Measurements from ENCODE around the gene TSC22D3. TPM values are rescaled to one million over a fixed set of nuclear protein-coding genes. Genes with fewer than 3 reads are reported as not detected.
"Not testable (repeated sequence)": the region's sequence is repeated elsewhere in the genome, so short reads cannot be mapped to it uniquely, and the experiment has no call there.

TSC22D3 gene
- total RNA-seq (2021; fragmentation: NEBNext Ultra II Directional; extraction: Animal tissue kit (Norgen Biotek cat#: 25700)), result 10 to 100 TPM; 11.0 to 17.8 (median 12.2) TPM
- long read RNA-seq, transcript TSC22D3-205 (3 exons, 1,812 nt), result major isoform, 10 of 20 reads
- long read RNA-seq, transcript TSC22D3-206 (3 exons, 2,027 nt), result minor isoform, 7 of 20 reads
- long read RNA-seq, partial matches to known transcripts, result 0 of 20 reads
- long read RNA-seq, other reads (novel, unspliced or antisense), result 1 of 20 reads

DNA sequence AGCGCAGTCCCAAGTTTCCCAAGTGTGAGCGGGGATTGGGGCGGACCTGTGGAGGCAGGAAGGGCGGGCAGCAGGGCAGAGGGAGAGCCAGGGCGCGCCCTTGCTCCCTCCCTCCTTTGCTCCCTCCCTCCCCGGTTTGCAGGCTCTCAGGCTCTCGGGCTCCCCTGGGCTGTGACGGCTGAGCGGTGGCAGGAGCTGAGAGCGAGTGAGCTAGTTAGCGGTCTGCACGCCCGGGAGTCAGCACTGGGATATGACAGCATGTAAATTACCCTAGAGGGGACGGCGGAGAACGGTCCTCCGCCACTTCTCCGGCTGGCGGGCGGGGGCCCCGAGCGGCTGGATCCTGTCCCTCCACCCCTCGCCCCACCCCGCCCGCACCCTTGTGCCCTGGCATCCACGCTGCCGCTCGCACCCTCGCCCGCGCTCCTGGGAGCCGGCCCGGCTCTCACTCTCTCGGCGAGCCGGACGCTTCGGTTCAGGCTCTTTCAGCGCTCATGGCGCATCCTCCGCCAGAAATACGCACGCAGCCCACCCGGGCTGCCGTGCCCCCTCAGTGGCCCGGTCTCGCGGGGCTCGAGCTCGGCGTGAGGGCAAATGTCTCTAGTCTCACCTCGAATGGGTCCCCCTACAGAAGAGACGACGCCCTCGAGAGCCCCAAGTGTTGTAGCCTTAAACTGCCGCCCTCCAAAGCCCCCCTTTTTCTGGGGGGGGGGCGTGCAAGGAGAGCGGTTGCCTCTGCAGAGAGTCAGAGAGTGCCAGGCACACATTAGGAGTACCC lies at the start of gene TSC22D3:
TSC22D3 (minus strand) TSS at position 54 of the 778 bp plus-strand sequence. CDS start 368 bp downstream, outside the sequence.
- H3K27ac Mint-ChIP-seq, result no peak within 1 kb of the TSS
- no peak; the same call in 1 of the 2 replicates for TF ChIP-seq CTCF (IDR thresholded peaks at IDR 0.05)
- DNase-seq, result peak; percentile 61
- H3K9me3 Mint-ChIP-seq, result no peaks in the 10 kb centered on the region
- H3K4me1 Mint-ChIP-seq (ENCODE audit: low read depth), result peaks cover 12% of the 10 kb centered on the region
- H3K36me3 Mint-ChIP-seq (ENCODE audit: low read depth), result no peaks in the 10 kb centered on the region
- peak within 1 kb of the TSS; percentile 87 for H3K4me3 Mint-ChIP-seq
- peaks cover 1% of the 10 kb centered on the region for H3K27me3 Mint-ChIP-seq (ENCODE audit: insufficient read depth)

- Mint-ChIP-seq H3K27ac (no peak overlapping the region; the same call in 1 of the 2 replicates), H3K27me3 (ENCODE audit: insufficient read depth) (no peaks in the 10 kb centered on the region; the same call in 1 of the 2 replicates), H3K4me1 (ENCODE audit: low read depth) (peaks cover 42% of the 10 kb centered on the region), H3K9me3 (peaks cover 13% of the 10 kb centered on the region), H3K36me3 (ENCODE audit: low read depth) (no peaks in the 10 kb centered on the region), H3K4me3 (peak overlapping the region; percentile 48)
- no peak for TF ChIP-seq CTCF (IDR thresholded peaks at IDR 0.05)
- peak; percentile 55 for DNase-seq
Observed at GRCh38 chrX:107823456-107823855, 47.9 kb upstream of the TSC22D3 start.

- Mint-ChIP-seq H3K9me3 (peaks cover 13% of the 10 kb centered on the region), H3K4me3 (no peak overlapping the region), H3K36me3 (ENCODE audit: low read depth) (no peaks in the 10 kb centered on the region), H3K4me1 (ENCODE audit: low read depth) (peaks cover 40% of the 10 kb centered on the region), H3K27me3 (ENCODE audit: insufficient read depth) (no peaks in the 10 kb centered on the region; the same call in 1 of the 2 replicates), H3K27ac (no peak overlapping the region)
- DNase-seq, result no peak
- TF ChIP-seq CTCF (IDR thresholded peaks at IDR 0.05), result no peak
Observed at GRCh38 chrX:107823042-107823441, 47.5 kb upstream of the TSC22D3 start.

DNA sequence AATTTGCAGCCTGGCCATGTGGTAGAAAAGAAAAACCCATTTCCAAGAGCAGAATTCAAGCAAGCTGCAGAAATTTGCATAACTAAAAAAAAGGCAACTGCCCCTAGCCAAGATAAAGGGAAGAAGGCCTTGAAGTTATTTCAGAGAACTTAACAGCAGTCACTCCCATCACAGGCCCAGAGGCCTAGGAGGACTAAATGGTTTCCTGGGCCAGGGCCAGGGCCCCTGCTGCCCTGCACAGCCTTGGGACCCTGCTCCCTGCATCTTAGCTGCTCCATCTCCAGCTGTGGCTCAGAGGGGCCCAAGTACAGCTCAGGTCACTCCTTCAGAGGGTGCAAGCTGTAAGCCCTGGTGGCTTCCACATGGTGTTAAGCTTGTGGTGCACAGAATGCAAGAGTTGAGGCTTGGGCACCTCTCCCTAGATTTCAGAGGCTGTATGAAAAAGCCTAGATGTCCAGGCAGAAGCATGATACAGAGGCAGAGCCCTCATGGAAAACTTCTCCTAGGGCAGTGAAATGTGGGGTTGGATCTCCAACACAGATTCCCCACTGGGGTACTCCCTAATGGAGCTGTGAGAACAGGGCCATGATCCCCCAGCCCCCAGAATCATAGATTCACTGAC lies 43.4 kb upstream of the TSC22D3 start:
- H3K4me3 Mint-ChIP-seq, result no peak overlapping the region
- peaks cover 2% of the 10 kb centered on the region for H3K27me3 Mint-ChIP-seq (ENCODE audit: insufficient read depth)
- no peak overlapping the region for H3K27ac Mint-ChIP-seq
- peaks cover 13% of the 10 kb centered on the region for H3K9me3 Mint-ChIP-seq
- DNase-seq, result no peak
- no peak for TF ChIP-seq CTCF (IDR thresholded peaks at IDR 0.05)
- peaks cover 17% of the 10 kb centered on the region for H3K4me1 Mint-ChIP-seq (ENCODE audit: low read depth)
- H3K36me3 Mint-ChIP-seq (ENCODE audit: low read depth), result no peaks in the 10 kb centered on the region

DNA sequence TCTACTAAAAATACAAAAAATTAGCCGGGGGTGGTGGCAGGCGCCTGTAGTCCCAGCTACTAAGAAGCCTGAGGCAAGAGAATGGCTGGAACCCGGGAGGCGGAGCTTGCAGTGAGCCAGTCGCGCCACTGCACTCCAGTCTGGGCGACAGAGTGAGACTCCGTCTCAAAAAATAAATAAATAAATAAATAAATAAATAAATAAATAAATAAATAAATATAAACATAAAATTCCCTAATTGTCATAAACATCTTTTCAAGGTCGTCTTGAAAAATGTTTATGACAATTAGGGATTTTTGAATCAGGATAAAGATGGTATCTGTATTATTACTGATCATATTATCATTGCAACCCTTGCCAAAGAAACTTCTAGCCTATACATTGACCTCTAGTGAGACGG lies 34.5 kb upstream of the TSC22D3 start:
- not testable (repeated sequence) for H3K4me1 Mint-ChIP-seq (ENCODE audit: low read depth); H3K4me3 Mint-ChIP-seq; H3K27ac Mint-ChIP-seq; H3K9me3 Mint-ChIP-seq; H3K27me3 Mint-ChIP-seq (ENCODE audit: insufficient read depth); DNase-seq; H3K36me3 Mint-ChIP-seq (ENCODE audit: low read depth)

DNA sequence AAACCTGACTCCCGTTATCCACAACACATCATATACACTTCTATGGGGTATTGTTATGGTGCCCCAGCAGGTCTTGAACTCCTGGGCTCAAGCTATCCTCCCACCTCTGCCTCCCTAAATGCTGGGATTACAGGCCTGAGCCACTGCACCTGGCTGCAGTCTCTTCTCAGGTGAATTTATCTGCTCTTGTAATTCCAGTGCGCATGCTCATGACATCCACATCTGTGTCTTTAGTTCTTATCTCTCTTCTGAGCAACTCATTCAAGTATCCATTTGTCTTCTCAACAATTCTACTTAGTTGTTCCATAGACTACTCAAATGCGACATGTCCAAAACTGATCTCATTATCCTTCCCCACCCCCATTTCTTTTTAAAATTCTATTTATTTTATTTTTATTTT lies 29.6 kb upstream of the TSC22D3 start:
- Mint-ChIP-seq H3K4me1 (ENCODE audit: low read depth) (no peaks in the 10 kb centered on the region), H3K9me3 (no peaks in the 10 kb centered on the region), H3K27ac (no peak overlapping the region), H3K27me3 (ENCODE audit: insufficient read depth) (peaks cover 3% of the 10 kb centered on the region), H3K36me3 (ENCODE audit: low read depth) (no peaks in the 10 kb centered on the region), H3K4me3 (no peak overlapping the region)
- DNase-seq, result no peak
- TF ChIP-seq CTCF (IDR thresholded peaks at IDR 0.05), result no peak

Measured in HFFc6 (cell line).